ENCODE results near the gene RTP1. TPM values are rescaled to one million over a fixed set of nuclear protein-coding genes. Genes with fewer than 3 reads are reported as not detected.

The RTP1 gene
- total and polyA plus RNA-seq, 2 donors from 2014 or later (not counting 2 experiments from before 2014, with no cell fraction given), result not detected

Other genes starting within 250 kb of the RTP1 start
- gene RPL39L, start 58.0 kb upstream of the RTP1 start, total RNA-seq, result 48.2 and 49.3 TPM in 2 replicates
- 65.7 and 68.3 TPM in 2 replicates for gene RPL39L, start 58.0 kb upstream of the RTP1 start, polyA plus RNA-seq
- not detected in 2 replicates for gene MASP1, start 94.3 kb downstream of the RTP1 start, total RNA-seq
- gene MASP1, start 94.3 kb downstream of the RTP1 start, polyA plus RNA-seq, result not detected in 2 replicates
- 0.07 and 0.14 TPM in 2 replicates for gene RTP4, start 170.9 kb downstream of the RTP1 start, total RNA-seq
- 0.06 and 0.08 TPM in 2 replicates for gene RTP4, start 170.9 kb downstream of the RTP1 start, polyA plus RNA-seq